GM20431 (cell line): Measurements from ENCODE around the gene NALCN.

Experiments used
- in situ Hi-C: fragments of 300-500 bp; cut with MseI, MboI; formaldehyde crosslinking; loops from one replicate; pipeline ENCODE4 v1.15.0; 2020; ENCODE audit warnings: low sequenced_read_pairs; ENCODE audit not compliant: unreplicated experiment

The NALCN gene

DNA sequence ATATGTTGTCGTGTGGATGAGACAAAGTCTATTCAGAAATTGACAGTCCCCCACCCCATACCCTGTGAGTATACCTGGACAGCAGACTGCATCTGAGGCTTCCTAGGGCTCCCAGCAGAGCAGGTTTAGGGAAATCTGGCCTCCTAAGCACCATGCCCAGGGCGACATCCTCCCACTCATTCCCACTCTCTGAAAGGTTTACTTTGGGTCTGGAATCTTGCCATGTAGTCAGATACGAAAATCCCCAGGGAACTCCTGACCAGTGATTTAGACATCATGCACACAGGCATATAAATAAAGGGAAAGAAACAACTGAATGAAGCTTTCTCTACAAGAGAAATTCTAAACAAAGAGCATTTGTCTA lies 717 bp upstream of the NALCN start:
- in situ Hi-C loops = no loop called here

- in situ Hi-C loops = no loop called here
These were observed 742 bp downstream of the NALCN start for GRCh38 chr13:101415358-101416174.

DNA sequence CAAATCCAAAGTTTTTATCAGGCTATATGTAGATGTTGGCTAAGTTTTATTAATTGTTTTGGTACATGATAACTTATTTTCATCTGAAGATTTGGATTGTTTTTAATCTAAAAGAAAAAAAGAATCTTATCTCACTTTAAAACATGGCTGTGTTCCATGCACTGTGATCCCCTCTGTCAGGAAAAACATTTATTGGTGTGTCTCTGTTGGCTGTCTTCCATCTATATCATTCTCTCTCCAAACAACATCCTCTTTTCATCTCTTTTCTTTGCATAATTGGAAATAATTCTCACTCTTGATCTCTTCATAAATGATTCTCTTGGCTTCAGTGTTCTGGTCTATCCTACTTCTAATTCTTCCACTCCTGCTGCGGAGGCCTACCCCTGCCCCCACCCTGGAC lies 4.2 kb downstream of the NALCN start:
- in situ Hi-C loops = no loop called here

GRCh38 chr13:101408992-101409656 lies 7.2 kb downstream of the NALCN start:
- in situ Hi-C loops = no loop called here

GRCh38 chr13:101408154-101408553 lies 8.2 kb downstream of the NALCN start:
- in situ Hi-C loops = no loop called here

- in situ Hi-C loops = no loop called here
These were observed 9.5 kb downstream of the NALCN start for GRCh38 chr13:101406791-101407190.

- in situ Hi-C loops = no loop called here
These were observed 15.1 kb downstream of the NALCN start for GRCh38 chr13:101401196-101401595.

- in situ Hi-C loops = no loop called here
These were observed 16.9 kb downstream of the NALCN start for GRCh38 chr13:101399365-101399764.

DNA sequence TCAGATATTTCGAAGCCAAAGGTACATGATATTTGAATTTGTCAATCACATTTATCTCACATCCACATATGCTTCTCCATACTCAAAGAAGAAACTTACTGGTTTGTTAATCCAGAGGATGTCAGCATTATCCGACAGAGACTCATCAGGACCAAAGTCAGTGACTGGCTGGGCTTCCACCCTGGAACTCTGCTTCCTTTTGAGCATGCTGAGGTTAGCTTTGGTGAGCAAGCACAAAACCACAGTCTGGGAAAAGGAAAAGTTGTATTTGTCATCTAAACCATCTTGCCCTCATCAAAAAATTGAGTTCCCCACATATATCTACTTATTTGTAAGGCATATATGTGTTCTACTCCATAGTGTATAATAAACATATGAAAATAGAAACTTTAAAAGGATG lies 17.4 kb downstream of the NALCN start:
- in situ Hi-C loops = no loop called here

- in situ Hi-C loops = no loop called here
These were observed 18.1 kb downstream of the NALCN start for GRCh38 chr13:101398191-101398590.

DNA sequence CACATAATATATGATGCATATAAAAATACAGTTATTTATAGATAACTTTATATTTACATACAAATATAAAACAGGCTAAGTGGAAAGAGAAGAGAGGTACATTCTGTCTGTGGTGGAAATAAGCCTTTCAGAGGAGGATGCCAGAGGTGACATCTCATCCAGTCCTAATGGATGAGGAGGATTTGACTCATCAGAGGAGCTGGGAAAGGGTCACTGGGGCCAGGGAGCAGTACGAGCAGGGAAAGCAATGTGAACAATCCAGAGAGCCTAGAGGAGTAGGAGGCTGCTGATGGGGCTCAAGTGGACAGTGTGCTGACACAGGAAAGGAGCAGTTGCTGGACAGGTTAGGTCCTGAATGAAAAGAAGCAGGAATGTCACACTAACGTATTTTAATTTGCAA lies 18.6 kb downstream of the NALCN start:
- in situ Hi-C loops = no loop called here

- in situ Hi-C loops = no loop called here
These were observed 21.7 kb downstream of the NALCN start for GRCh38 chr13:101394605-101395004.

DNA sequence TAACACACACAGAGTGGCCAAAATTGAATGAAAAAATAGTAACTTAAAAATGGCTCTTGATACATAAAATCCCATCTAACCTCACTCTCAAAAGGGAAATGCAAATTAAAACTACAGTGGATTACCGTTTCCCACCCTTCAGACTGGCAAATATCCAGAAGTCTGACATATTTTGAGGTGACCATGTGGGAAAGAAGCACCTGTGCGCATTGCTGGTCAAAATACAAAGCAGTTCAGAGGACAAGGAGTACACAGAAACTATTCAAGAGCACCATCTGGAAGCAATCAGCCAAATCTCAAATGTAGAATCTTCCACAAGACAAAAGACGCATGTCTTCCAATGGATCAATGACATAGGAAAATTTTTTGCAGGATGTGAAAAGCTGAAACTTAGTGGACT lies 23.2 kb downstream of the NALCN start:
- in situ Hi-C loops = no loop called here

DNA sequence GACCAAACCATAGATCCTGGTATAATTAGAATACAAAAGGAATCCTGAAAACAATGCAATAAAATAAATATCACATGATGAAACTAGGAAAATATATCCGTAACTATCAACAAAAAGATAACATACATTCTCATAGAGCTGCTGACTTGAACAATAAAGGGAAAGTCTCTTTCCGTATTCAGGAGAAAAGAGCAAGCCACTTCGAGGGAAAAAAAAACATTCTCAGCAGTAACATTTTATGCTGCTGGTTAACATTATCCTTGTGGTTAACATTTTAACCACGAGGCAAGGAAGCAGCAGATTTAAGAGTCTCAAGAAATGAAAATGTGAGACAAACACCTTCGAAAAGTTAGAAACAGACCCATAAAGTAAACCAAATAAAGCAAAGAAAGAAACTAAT lies 25.8 kb downstream of the NALCN start:
- in situ Hi-C loops = no loop called here

DNA sequence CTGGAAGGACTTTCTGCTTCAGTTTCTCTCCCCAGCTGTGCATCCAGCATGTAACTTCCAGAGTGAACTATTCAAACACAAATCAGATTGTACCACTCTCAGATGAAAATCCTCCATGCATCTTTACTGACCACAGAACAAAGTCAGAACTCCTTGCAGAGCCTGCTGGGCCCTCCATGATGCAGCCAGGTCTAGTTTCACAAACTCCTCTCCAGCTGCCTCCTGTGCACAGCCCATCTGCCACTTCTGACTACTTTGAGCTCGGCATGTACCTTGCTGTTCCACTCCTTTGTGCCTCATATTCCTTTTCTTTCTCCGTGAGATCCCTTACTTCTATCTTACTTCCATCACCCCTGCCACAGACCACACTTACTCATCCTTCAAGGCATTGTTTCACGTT lies 31.4 kb downstream of the NALCN start:
- in situ Hi-C loops = no loop called here

DNA sequence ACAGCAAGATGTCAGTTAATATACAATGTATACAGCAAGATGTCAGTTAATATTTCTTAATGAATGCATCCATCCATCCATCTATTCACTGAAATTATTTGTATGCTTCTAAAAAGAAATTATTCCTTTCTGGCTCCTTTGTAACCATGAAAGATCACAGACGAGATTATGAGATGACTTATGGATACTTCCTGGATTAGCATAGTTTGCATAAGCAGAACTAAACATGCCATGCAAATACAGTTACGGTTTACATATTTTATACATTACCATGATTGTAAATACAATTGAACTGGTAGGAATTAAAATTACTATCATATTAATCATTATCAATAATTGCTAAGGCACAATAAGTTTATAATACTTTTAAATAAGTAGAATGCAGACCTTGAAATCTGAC lies 32.7 kb downstream of the NALCN start:
- in situ Hi-C loops = no loop called here

- in situ Hi-C loops = no loop called here
These were observed 33.6 kb downstream of the NALCN start for GRCh38 chr13:101382701-101383100.

GRCh38 chr13:101382086-101382485 lies 34.2 kb downstream of the NALCN start:
- in situ Hi-C loops = no loop called here

GRCh38 chr13:101360525-101360924 lies 55.8 kb downstream of the NALCN start:
- in situ Hi-C loops = no loop called here

GRCh38 chr13:101354895-101355294 lies 61.4 kb downstream of the NALCN start:
- in situ Hi-C loops = no loop called here

DNA sequence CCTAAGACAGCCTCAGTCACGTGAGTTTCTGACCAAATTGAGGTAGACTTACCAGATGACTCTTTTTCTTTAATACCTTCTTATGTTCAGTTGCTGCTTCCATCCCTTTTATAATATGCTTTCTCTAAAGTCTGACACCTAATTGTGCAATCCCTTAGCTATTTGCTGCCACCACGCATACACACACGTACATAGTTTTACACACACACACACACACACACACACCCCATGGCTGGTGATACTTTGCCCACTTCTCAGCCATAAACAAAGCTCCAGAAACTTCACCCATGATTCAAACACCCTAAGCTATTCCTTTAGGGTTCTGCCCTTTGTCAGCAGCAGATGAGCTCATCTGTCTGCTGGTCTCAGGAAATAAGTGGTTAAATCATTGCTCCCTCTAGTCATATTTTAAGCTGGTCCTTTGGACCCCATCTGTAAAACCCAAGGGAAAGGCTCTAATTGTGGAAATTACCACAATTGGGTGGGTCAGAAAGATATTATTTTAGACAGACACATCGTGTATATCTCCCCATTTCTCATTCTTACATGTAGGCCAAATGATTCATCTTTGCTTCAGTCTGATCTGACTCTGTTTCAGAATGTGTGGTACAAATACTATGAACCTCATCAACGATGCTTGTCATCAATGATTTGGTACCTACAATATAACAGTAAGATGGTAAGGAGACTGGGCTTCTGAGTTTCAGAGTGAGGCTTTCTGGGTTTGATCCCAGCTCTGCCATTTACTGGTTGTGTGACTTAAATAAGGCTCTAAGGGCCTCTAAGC lies 69.2 kb downstream of the NALCN start:
- in situ Hi-C loops = no loop called here
